ENCODE measurements around the gene TUFT1.

TUFT1 gene

DNA sequence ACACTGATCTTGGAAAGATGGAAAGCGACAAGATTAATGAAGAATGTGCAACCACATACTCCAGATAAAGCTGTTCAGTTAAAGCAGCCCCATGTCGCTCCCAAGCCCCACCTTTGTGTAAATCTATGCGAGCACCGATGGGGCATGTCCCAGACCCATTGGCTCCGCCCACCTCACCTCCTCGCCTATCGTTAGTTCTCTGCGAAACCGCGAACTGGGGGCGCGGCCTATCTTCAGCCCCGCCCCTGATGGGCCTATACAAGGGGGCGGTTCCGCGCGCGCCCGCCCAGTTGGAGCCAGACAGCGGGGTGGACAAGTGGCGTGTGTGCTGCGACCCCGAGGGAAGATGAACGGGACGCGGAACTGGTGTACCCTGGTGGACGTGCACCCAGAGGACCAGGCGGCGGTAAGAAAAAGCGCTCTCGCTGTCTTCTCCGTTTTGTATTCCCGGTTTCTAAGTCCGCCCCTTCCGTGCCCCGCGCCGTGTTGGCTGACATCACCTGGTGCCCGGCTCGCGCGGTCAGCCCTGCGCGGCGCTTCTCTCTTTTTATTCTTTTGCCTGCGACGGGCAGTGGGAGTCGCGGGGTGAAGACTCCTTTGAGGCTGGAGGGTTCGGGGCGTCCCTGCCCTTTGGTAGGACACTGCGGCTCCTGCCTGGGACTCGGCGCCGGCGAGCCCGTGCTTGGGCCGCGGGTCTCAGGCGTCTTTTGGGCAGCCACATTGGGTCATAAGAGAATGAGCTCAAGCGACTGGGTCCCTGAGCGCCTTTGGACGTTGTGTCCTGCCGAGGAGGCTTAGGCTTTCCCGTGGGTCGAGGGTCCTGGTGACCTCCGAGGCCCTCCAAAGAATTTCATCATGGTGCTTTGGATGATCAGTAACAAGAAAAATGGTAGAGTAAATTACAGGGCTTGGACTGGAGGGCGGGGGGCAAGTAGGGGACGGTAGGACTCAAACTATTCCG lies at the start of gene TUFT1:
TSS of gene TUFT1 (plus strand) at position 289 of the 961 bp plus-strand sequence. CDS start at position 347, 58 bp downstream.
- DNase-seq (ENCODE audit: low read depth in 2 of 2, low spot score in 1 of 2): peak; percentile 85

- no peak for DNase-seq (ENCODE audit: low read depth in 2 of 2, low spot score in 1 of 2)
These were observed 48.5 kb upstream of the TUFT1 start for GRCh38 chr1:151491641-151492040.

DNA sequence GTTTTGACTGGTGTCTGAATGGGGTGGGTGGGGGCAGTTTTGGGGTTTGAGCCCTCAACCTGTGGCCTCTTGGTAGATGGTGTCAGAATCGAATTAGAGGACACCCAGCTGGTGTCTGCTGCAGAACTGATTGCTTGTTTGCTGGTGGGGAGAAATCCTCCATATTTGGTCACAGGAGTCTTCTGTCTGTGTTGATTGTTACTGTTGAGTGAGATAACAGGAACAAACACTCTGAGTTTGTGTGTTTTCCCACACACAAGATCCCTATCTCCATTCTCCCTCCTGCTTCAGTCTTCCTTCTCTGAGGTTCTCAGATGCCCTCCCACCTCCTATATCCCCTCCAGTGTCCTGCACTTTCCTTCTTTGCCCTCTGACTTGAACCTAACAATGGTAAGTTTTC lies 48.0 kb upstream of the TUFT1 start:
- DNase-seq (ENCODE audit: low read depth in 2 of 2, low spot score in 1 of 2): no peak

DNA sequence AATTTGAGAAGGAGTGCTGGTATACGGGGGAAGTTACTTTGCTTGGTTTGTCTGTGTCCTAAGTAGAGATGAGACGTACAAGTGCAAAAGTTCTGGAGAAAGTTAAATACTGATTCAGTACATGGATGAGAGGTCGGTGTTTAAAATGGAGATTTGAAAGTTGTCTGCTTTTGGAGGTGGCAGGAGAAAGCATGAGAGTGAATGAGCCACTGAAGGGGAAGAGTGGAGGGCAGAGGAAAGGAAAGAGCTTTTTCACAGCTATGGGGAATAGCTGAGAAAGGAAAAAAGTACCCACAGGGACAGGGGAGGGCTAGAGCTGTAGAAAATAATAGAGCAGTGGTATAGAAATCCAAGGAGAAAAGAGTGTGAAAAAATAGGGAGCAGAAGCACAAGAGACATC lies 47.1 kb upstream of the TUFT1 start:
- DNase-seq (ENCODE audit: low read depth in 2 of 2, low spot score in 1 of 2): no peak

GRCh38 chr1:151494741-151495281 lies 45.3 kb upstream of the TUFT1 start:
- no peak for DNase-seq (ENCODE audit: low read depth in 2 of 2, low spot score in 1 of 2)

DNA sequence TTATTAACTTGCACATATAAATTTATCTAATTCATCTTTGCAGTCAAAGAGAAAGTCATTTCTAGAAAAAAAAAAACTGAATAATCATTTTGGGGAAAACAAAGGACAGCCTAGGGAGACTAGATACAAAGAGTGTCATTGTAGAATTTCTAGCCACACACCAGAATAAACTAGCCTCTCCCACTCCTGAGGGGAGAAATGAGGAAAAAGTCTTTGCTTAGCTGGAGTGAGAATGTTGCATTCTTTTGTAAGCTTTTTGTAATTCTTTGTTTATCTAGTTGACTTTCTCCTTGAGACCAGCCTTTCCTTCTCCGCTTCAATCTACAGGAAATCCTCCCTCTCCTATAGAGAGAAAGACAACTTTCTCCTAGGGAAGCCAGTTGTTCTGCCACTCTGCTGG lies 44.8 kb upstream of the TUFT1 start:
- no peak for DNase-seq (ENCODE audit: low read depth in 2 of 2, low spot score in 1 of 2)

DNA sequence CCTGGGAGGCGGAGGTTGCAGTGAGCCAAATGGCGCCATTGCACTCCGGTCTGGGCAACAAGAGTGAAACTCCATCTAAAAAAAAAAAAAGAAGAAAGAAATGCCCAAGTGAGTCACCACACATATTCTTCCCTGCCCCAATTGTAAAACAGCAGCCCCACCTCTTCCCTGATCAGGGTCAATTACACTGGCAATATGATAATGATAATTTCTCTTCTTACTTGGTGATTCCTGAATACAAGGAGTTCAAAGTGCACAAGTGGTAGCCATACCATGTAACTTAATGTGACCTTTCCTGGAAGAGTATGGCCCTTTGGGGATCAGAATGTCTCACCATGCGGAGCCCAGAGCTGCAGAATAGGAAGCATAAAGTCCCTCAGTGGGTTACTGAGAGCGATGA lies 40.7 kb upstream of the TUFT1 start:
- no peak for DNase-seq (ENCODE audit: low read depth in 2 of 2, low spot score in 1 of 2)

DNA sequence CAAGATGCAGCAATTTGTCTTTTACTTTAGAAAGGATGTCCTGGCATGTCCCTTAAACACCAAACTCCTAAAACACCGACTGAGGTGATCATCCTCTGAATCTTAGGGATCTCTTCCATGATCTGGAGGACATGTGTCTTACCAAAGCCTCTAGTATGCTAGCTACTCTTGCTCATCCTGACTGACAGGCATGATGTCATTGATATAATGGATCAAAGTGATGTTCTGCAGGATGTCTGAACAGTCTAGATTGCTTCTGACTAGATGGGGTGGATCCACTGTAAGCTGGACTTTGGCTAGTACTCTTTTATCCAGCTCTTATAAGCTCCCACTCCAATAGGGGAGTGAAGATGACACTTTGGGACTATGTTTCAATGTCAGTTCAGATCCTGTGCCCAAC lies 40.2 kb upstream of the TUFT1 start:
- no peak for DNase-seq (ENCODE audit: low read depth in 2 of 2, low spot score in 1 of 2)

GRCh38 chr1:151501474-151501873 lies 38.6 kb upstream of the TUFT1 start:
- no peak for DNase-seq (ENCODE audit: low read depth in 2 of 2, low spot score in 1 of 2)

- no peak for DNase-seq (ENCODE audit: low read depth in 2 of 2, low spot score in 1 of 2)
These were observed 37.9 kb upstream of the TUFT1 start for GRCh38 chr1:151502035-151502700.

- no peak for DNase-seq (ENCODE audit: low read depth in 2 of 2, low spot score in 1 of 2)
These were observed 37.0 kb upstream of the TUFT1 start for GRCh38 chr1:151502859-151503780.

DNA sequence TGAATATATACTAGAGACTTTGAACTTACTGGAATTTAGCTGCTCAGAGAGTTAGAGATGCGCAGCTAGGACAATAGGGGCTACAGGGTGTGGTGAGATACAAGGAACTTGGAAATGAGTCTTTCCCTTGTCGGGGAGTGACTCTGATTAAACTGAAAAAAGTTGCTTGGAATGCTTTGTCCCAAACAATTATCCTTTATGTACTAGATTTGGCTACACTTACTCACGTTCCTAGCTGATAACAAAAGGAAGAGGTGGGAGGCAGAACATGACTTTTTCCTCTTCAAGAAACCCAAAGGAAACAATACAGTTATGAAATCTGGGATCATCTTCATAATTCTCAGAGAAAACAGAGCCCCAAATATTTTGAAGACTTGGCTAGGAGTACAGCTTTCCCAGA lies 35.9 kb upstream of the TUFT1 start:
- no peak for DNase-seq (ENCODE audit: low read depth in 2 of 2, low spot score in 1 of 2)

DNA sequence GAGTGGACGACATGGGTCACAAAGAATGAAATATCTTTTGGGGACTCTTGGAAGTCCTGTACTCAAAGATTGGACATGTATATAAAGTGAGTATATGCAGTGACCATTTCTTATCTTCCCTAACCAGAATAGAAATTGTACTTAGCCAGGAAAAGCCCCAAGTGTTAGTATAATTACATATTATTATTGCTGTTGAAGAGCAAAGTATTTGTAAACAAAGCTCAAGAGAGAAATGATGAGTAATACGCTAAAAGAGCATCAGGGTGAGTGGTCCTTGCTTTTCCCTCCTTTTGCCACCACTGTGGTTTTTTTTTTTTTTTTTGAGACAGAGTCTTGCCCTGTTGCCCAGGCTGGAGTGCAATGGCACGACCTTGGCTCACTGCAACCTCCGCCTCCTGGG lies 35.4 kb upstream of the TUFT1 start:
- DNase-seq (ENCODE audit: low read depth in 2 of 2, low spot score in 1 of 2): no peak

DNA sequence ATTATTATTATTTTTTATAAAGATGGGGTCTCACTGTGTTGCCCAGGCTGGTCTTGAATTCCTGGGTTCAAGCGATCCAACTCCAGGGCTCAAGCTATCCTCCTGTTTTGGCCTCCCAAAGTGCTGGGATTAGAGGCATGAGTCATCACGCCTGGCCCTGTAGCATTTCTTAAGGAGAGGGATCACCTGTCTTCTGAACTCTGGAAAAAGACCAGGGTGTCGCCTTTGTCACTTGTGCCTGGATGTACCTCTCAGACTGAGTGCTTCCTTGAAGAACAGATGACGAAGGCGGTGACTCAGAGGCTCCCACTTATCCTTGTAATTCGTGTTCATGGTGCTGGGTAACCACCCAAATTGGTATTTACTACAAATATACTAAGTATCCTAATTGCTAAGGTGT lies 31.3 kb upstream of the TUFT1 start:
- DNase-seq (ENCODE audit: low read depth in 2 of 2, low spot score in 1 of 2): no peak

DNA sequence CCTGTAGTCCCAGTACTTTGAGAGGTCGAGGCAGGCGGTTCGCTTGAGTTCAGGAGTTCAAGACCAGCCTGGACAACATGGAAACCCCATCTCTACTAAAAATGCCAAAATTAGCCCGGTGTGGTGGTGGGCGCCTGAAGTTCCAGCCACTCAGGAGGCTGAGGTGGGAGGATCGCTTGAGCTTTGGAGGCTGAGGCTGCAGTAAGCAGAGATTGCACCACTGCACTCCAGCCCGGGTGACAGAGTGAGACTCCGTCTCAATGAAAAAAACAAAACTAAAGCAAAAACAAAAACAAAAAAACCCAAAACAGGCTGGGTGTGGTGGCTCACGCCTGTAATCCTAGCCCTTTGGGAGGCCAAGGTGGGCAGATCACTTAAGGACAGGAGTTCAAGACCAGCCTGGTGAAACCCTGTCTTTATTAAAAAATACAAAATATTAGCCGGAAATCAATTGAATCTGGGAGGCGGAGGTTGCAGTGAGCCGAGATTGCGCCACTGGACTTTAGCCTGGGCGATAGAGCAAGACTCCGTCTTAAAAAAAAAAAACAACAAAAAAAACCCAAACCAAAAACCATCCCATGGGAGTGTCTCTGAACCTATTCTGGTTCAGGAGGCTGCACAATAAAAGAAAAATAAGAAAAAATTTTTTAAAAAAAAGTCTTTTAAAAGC lies 30.6 kb upstream of the TUFT1 start:
- DNase-seq (ENCODE audit: low read depth in 2 of 2, low spot score in 1 of 2): no peak

DNA sequence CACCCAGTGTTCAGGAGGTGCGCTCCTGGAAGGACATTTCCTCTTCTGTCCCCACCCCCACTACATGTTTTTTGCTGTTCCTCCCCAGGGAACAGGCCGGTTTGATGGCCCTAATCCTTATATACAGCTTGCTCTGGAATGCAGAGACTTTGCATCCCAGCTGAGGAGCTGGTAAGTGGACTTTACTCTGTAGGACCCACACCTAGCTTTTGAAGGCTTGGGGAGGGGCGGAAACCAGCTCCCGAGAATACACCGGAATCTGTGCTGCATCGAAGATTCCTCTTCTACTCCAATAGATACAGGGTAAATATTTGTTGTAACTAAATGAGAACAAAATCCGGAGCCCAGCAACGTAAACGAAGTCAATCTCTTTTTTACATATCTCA lies 30.1 kb upstream of the TUFT1 start:
- no peak for DNase-seq (ENCODE audit: low read depth in 2 of 2, low spot score in 1 of 2)

DNA sequence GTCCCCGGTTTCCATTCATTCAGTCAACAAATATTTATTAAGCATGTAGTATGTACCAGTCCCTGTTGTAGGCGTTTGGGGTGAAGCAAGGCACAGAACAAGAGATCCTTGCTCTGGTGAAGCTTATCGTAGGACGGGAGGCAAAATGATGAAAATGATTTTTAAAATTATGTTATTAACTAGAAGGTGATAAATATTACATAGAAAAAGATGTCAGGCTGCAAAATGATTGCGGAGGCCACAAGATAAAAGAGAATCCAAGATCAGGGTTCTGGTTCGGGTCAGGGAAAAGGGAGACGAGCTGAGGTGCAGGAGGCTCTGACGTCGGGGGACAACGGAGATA lies 29.5 kb upstream of the TUFT1 start:
- no peak for DNase-seq (ENCODE audit: low read depth in 2 of 2, low spot score in 1 of 2)

DNA sequence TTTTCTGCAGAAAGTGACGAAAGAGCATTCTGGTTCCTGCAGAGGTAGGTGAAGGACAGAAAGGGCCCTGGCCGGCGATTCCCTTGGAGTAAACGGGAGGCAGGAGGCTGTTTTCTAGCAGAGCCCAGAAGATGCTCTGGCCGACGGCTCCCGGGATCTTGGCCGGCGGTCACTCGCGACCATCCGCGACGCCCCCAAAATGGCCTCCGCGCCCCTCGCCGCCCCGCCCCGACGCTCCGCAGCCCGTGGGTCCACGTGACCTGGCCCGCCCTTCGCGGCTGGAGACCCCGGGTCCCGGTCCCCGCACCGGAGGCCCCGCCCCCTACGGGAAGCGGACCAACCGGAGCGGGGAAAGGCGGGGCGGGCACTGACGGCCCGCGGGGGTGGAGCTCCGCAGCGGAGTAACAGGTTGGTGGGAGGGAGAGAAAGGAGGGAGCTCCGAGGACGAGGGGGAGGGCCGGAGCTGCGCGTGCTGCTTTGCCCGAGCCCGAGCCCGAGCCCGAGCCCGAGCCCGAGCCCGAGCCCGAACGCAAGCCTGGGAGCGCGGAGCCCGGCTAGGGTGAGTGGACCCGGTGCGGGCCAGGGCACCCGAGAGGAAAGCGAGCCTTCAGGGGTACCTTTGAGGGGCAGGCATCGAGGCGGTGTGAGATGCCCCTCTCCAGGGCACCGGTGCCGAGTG lies 29.0 kb upstream of the TUFT1 start, which contains the start of gene CGN:
TSS of gene CGN (plus strand) at position 431 of the 679 bp plus-strand sequence. CDS start 7,133 bp downstream, outside the sequence.
- DNase-seq (ENCODE audit: low read depth in 2 of 2, low spot score in 1 of 2): peak; percentile 60 to 75

DNA sequence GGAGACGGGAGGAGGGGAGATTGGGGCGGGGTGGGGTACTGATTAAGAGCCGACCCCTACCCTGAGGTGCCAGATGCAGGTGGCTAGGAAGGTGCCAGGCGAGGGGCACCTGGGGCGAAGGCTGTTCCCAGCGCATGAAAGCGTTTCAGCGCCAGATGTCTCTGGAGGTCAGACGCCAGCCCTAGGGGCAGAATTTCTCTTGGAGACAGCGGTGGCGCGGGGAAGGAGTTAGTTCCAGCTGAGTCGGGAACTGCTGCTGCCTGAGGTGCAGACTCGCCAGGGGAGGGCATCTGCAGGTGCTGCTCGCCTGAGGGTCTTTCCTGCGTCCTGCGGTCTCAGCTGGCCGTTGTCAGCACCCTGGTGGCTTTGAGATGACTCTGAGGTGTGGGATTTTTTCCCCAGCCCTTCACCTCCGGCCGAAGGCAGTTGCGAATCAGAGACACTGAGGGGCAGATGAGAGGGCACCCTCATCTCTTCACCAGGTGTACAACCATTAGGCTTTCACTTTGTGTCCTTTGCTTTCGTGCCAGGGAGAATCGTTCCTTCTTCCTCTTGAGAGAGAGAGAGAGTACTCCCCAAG lies 28.4 kb upstream of the TUFT1 start:
- no peak for DNase-seq (ENCODE audit: low read depth in 2 of 2, low spot score in 1 of 2)

GRCh38 chr1:151512326-151512725 lies 27.8 kb upstream of the TUFT1 start:
- DNase-seq (ENCODE audit: low read depth in 2 of 2, low spot score in 1 of 2): no peak
